DND-41 (cell line): ENCODE measurements around the gene TRIM13.

Experiments used
- ATAC-seq: fragments of 200-7000 bp; cut with Tn5 transposase; 3 replicates; pipeline ENCODE4 v1.9.1; 2021; ENCODE audit warnings: low read depth; ENCODE audit not compliant: insufficient read depth
- DNase-seq: peaks from one replicate; pipeline ENCODE4 v3.0.0-alpha.2; 2020
- H2AFZ ChIP-seq: 2 replicates; pipeline ENCODE4 v1.6.0; 2012; ENCODE audit warnings: low read depth, low read length
- H3K27ac ChIP-seq: 2 replicates; pipeline ENCODE4 v1.5.1; 2012; ENCODE audit warnings: low read length, inconsistent platforms
- H3K27me3 ChIP-seq: fragments of 200-600 bp; sonication (generic); 2 replicates; pipeline ENCODE4 v1.6.0; 2012; ENCODE audit warnings: low read length, mild to moderate bottlenecking, inconsistent platforms; ENCODE audit not compliant: insufficient read depth, poor library complexity
- H3K36me3 ChIP-seq: 2 replicates; pipeline ENCODE4 v1.5.1; 2012; ENCODE audit warnings: low read length, inconsistent platforms; ENCODE audit not compliant: insufficient read depth
- H3K4me1 ChIP-seq: 2 replicates; pipeline ENCODE4 v1.5.1; 2012; ENCODE audit warnings: mild to moderate bottlenecking, low read length; ENCODE audit not compliant: insufficient read depth
- H3K4me2 ChIP-seq: 2 replicates; pipeline ENCODE4 v1.6.0; 2012; ENCODE audit warnings: mild to moderate bottlenecking, moderate library complexity, low read length, inconsistent platforms; ENCODE audit not compliant: insufficient read depth
- H3K4me3 ChIP-seq, 2 experiments: fragments of 200-600 bp in 1 of 2; shearing (Covaris generic) in 1 of 2; 2 replicates each; pipeline ENCODE4 v1.5.1; 2012 to 2016; ENCODE audit warnings: inconsistent platforms in 2 of 2, low read length in 2 of 2, mild to moderate bottlenecking in 2 of 2, low read depth in 1 of 2, moderate library complexity in 1 of 2
- H3K79me2 ChIP-seq: 2 replicates; pipeline ENCODE4 v1.6.0; 2012; ENCODE audit warnings: low read length, inconsistent platforms; ENCODE audit not compliant: insufficient read depth
- H3K9ac ChIP-seq: 2 replicates; pipeline ENCODE4 v1.6.0; 2012; ENCODE audit warnings: low read depth, mild to moderate bottlenecking, inconsistent platforms, low read length, moderate library complexity
- H3K9me3 ChIP-seq: 2 replicates; pipeline ENCODE4 v1.5.1; 2012; ENCODE audit warnings: low read length, moderate library complexity, mild to moderate bottlenecking, inconsistent platforms; ENCODE audit not compliant: insufficient read depth, severe bottlenecking
- H4K20me1 ChIP-seq: 2 replicates; pipeline ENCODE4 v1.6.0; 2012; ENCODE audit warnings: low read length; ENCODE audit not compliant: insufficient read depth
- EZH2 ChIP-seq: IDR thresholded peaks from 3 replicates; pipeline ENCODE4 v1.6.1; 2012; ENCODE audit warnings: borderline replicate concordance, low read depth, mild to moderate bottlenecking, moderate library complexity, low read length, inconsistent platforms; ENCODE audit not compliant: severe bottlenecking
- TF ChIP-seq, protein P1 (sequence below): IDR thresholded peaks from 2 replicates; pipeline ENCODE4 v1.5.1; 2012; ENCODE audit warnings: borderline replicate concordance, low read length, moderate library complexity, mild to moderate bottlenecking; ENCODE audit not compliant: poor library complexity, severe bottlenecking; ENCODE audit errors: extremely low read depth

The TRIM13 gene

DNA sequence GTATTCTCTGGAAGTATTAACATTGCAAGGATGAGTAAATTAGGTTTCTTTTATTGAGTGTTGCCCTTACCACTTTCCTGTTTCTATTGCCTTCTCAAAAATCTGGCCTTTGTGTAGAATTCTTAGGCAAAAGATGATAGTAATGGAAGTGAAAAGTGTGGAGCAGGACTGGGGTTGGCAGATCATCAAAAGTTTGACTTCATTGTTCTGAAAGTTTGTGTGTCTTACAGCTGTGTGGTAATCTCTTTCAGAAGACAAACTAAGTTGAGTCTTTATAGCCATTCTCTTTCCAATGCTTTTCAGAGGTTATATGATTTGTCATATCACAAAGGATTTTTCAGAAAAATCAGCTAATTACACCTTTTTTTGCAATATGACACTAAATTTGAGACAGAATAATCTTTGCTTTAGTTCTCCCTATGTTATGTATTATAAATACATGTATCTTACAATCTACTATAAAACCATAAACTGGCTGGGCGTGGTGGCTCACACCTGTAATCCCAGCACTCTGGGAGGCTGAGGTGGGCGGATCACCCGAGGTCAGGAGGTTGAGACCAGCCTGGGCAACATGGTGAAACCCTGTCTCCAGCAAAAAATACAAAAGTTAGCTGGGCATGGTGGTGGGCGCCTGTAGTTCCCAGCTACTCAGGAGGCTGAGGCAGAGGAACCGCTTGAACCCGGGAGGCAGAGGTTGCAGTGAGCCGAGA lies 9.7 kb downstream of the TRIM13 start:
- Histone ChIP-seq H3K4me1 (peaks cover 19% of the 10 kb centered on the region), H3K27me3 (no peaks in the 10 kb centered on the region), H3K9me3 (no peaks in the 10 kb centered on the region), H3K27ac (no peak overlapping the region), H3K4me2 (no peak overlapping the region), H3K79me2 (peaks cover 97% of the 10 kb centered on the region), H2AFZ (no peak overlapping the region), H3K36me3 (peaks cover 87% of the 10 kb centered on the region), H3K4me3 (no peak overlapping the region), H3K9ac (no peak overlapping the region), H4K20me1 (peaks cover 32% of the 10 kb centered on the region)
- TF ChIP-seq EZH2: no peak
- TF ChIP-seq, protein P1, sequence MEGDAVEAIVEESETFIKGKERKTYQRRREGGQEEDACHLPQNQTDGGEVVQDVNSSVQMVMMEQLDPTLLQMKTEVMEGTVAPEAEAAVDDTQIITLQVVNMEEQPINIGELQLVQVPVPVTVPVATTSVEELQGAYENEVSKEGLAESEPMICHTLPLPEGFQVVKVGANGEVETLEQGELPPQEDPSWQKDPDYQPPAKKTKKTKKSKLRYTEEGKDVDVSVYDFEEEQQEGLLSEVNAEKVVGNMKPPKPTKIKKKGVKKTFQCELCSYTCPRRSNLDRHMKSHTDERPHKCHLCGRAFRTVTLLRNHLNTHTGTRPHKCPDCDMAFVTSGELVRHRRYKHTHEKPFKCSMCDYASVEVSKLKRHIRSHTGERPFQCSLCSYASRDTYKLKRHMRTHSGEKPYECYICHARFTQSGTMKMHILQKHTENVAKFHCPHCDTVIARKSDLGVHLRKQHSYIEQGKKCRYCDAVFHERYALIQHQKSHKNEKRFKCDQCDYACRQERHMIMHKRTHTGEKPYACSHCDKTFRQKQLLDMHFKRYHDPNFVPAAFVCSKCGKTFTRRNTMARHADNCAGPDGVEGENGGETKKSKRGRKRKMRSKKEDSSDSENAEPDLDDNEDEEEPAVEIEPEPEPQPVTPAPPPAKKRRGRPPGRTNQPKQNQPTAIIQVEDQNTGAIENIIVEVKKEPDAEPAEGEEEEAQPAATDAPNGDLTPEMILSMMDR: no peak
- ATAC-seq (no peak), DNase-seq (no peak)

DNA sequence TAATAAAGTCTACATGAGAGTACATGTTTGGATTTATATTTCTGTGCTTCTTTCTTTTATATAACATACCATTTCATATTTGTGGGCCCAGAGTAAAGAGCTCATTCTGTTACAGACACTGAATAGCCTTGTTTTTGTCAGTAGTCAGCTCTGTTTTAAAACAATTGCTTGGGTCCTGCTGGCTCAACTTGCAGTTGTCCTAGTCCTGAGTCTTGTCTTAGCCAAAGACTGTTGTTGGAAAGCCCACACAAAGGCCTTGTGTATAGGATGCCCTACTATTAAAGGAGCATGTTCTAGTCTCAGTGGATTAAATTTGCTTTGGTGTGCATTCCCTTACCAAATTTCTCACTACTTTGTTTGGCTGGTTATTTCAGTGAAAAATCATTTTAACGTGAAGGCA lies 14.6 kb downstream of the TRIM13 start:
- peaks cover 95% of the 10 kb centered on the region for H3K79me2 ChIP-seq
- no peak for TF ChIP-seq EZH2
- TF ChIP-seq, protein P1: no peak

DNA sequence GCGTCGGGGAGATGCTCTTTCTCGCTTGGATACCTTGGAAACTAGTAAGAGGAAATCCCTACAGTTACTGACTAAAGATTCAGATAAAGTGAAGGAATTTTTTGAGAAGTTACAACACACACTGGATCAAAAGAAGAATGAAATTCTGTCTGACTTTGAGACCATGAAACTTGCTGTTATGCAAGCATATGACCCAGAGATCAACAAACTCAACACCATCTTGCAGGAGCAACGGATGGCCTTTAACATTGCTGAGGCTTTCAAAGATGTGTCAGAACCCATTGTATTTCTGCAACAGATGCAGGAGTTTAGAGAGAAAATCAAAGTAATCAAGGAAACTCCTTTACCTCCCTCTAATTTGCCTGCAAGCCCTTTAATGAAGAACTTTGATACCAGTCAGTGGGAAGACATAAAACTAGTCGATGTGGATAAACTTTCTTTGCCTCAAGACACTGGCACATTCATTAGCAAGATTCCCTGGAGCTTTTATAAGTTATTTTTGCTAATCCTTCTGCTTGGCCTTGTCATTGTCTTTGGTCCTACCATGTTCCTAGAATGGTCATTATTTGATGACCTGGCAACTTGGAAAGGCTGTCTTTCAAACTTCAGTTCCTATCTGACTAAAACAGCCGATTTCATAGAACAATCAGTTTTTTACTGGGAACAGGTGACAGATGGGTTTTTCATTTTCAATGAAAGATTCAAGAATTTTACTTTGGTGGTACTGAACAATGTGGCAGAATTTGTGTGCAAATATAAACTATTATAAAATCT lies 15.7 kb downstream of the TRIM13 start:
- Histone ChIP-seq H3K4me2 (no peak overlapping the region), H3K79me2 (peaks cover 95% of the 10 kb centered on the region), H3K4me3 (no peak overlapping the region), H2AFZ (no peak overlapping the region), H3K36me3 (peaks cover 87% of the 10 kb centered on the region), H3K9ac (no peak overlapping the region), H4K20me1 (peaks cover 40% of the 10 kb centered on the region), H3K27ac (no peak overlapping the region), H3K4me1 (no peaks in the 10 kb centered on the region), H3K27me3 (no peaks in the 10 kb centered on the region), H3K9me3 (no peaks in the 10 kb centered on the region)
- ATAC-seq (no peak), DNase-seq (no peak)
- TF ChIP-seq EZH2: no peak
- TF ChIP-seq, protein P1: no peak

More for the DNA sequence above, 14.6 kb downstream of the TRIM13 start:
- no peak for DNase-seq
- no peak overlapping the region for H2AFZ ChIP-seq
- H3K4me1 ChIP-seq: no peaks in the 10 kb centered on the region
- no peak overlapping the region for H3K9ac ChIP-seq
- H3K4me2 ChIP-seq: no peak overlapping the region
- ATAC-seq: no peak
- peaks cover 42% of the 10 kb centered on the region for H4K20me1 ChIP-seq
- H3K27me3 ChIP-seq: no peaks in the 10 kb centered on the region
- H3K9me3 ChIP-seq: no peaks in the 10 kb centered on the region
- H3K27ac ChIP-seq: no peak overlapping the region
- H3K36me3 ChIP-seq: peaks cover 84% of the 10 kb centered on the region
- no peak overlapping the region for H3K4me3 ChIP-seq
